K562 (cell line): Measurements from ENCODE around the gene ZNF692.

Experiments used
- ASH1L ChIP-seq: fragments of 450-650 bp; IDR thresholded peaks from 2 replicates; pipeline ENCODE4 v1.6.1; 2018; ENCODE audit warnings: borderline replicate concordance, mild to moderate bottlenecking, low read depth; ENCODE audit not compliant: partially characterized antibody
- BRD4 ChIP-seq: fragments of 200-600 bp; sonication (generic); IDR thresholded peaks from 2 replicates; pipeline ENCODE4 v1.6.1; 2017; ENCODE audit warnings: inconsistent platforms
- CTCF ChIP-seq, 3 experiments: IDR thresholded peaks in 2 of 3; conservative IDR thresholded peaks in 1 of 3; 2 replicates each; pipeline ENCODE4 v1.5.1; 2011 to 2012; ENCODE audit warnings: low read length in 3 of 3, mild to moderate bottlenecking in 3 of 3, control low read depth in 2 of 3, improper control_type of control experiment in 1 of 3, inconsistent platforms in 1 of 3, low read depth in 1 of 3, mixed read lengths in 1 of 3, moderate library complexity in 1 of 3; ENCODE audit not compliant: insufficient read depth in 2 of 3
- FOXJ3 ChIP-seq: sonication (generic); formaldehyde crosslinking; IDR thresholded peaks from 2 replicates; pipeline ENCODE4 v1.4.0; 2020; ENCODE audit warnings: mild to moderate bottlenecking, missing genetic modification reagents
- FOXK2 ChIP-seq, 2 experiments: fragments of 450-650 bp; IDR thresholded peaks in 1 of 2; conservative IDR thresholded peaks in 1 of 2; 2 replicates each; pipeline ENCODE4 v1.6.1; 2016; ENCODE audit warnings: low read depth in 2 of 2, mild to moderate bottlenecking in 1 of 2
- PRPF4 ChIP-seq: fragments of 200-400 bp; formaldehyde crosslinking; IDR thresholded peaks from one replicate; pipeline ENCODE4 v1.6.1; 2017; ENCODE audit warnings: low read length, low read depth, mild to moderate bottlenecking; ENCODE audit not compliant: insufficient read depth, poor library complexity, severe bottlenecking
- RAD21 ChIP-seq, 2 experiments: fragments of 250-450 bp in 1 of 2; fragments of 450-650 bp in 1 of 2; sonication (Bioruptor Pico) in 1 of 2; formaldehyde crosslinking in 1 of 2; IDR thresholded peaks in 1 of 2; conservative IDR thresholded peaks in 1 of 2; 2 replicates each; pipeline versions ENCODE4 v1.4.0 to v1.8.0; 2020 to 2022; ENCODE audit warnings: mild to moderate bottlenecking in 2 of 2, moderate library complexity in 1 of 2
- REST ChIP-seq, 2 experiments: fragments of 450-650 bp; formaldehyde crosslinking in 1 of 2; IDR thresholded peaks; 2 replicates each; pipeline versions ENCODE4 v1.4.0 to v1.6.1; 2014 to 2020; ENCODE audit warnings: mild to moderate bottlenecking in 2 of 2, borderline replicate concordance in 1 of 2, low read depth in 1 of 2
- ZNF77 ChIP-seq: fragments of 250-450 bp; sonication (Bioruptor Pico); IDR thresholded peaks from 2 replicates; pipeline ENCODE4 v1.5.0; 2020
- ZNF785 ChIP-seq: fragments of 250-450 bp; sonication (Bioruptor Pico); IDR thresholded peaks from 2 replicates; pipeline ENCODE4 v1.4.0; 2020; ENCODE audit warnings: mild to moderate bottlenecking
- ZSCAN29 ChIP-seq: fragments of 450-650 bp; IDR thresholded peaks from 2 replicates; pipeline ENCODE4 v1.6.1; 2017

- TF ChIP-seq CTCF (IDR thresholded peaks at IDR 0.05 in 2 of 3, conservative IDR thresholded peaks at IDR 0.05 in 1 of 3; ENCODE audit: insufficient read depth in 2 of 3, low read depth in 1 of 3, low read length in 3 of 3), result no peak
- TF ChIP-seq REST (IDR thresholded peaks at IDR 0.05; ENCODE audit: borderline replicate concordance), result no peak
- TF ChIP-seq REST (CRISPR knock-in tag; IDR thresholded peaks at IDR 0.05; ENCODE audit: low read depth), result no peak
- no peak for TF ChIP-seq PRPF4
- TF ChIP-seq RAD21 (CRISPR knock-in tag; conservative IDR thresholded peaks at IDR 0.05 in 1 of 2, IDR thresholded peaks at IDR 0.05 in 1 of 2), result no peak
- TF ChIP-seq ZNF77 (CRISPR knock-in tag), result no peak
- no peak for TF ChIP-seq FOXK2 (conservative IDR thresholded peaks at IDR 0.05 in 1 of 2, IDR thresholded peaks at IDR 0.05 in 1 of 2; ENCODE audit: low read depth in 2 of 2)
- TF ChIP-seq ZNF785 (CRISPR knock-in tag), result no peak
- TF ChIP-seq ZSCAN29, result no peak
- TF ChIP-seq BRD4, result no peak
- TF ChIP-seq ASH1L, result no peak
- TF ChIP-seq FOXJ3, result no peak
Measured at GRCh38 chr1:248804771-248805681, 53.9 kb downstream of the ZNF692 start.
